GM21381 (cell line): ENCODE data around the gene RORC.

ENCODE experiments used
- ATAC-seq: cut with Tn5 transposase; IDR thresholded peaks from one replicate; pipeline ENCODE4 v1.9.1; 2021; ENCODE audit warnings: mild to moderate bottlenecking, moderate library complexity; ENCODE audit not compliant: unreplicated experiment

RORC gene

GRCh38 chr1:151849871-151850270, 18.3 kb upstream of the RORC start:
- ATAC-seq, result no peak

GRCh38 chr1:151849126-151849525, 17.5 kb upstream of the RORC start:
- ATAC-seq, result no peak

GRCh38 chr1:151847867-151848596, 16.4 kb upstream of the RORC start:
- ATAC-seq, result no peak

- ATAC-seq, result no peak
These were observed 15.2 kb upstream of the RORC start for GRCh38 chr1:151846686-151847237.

- no peak for ATAC-seq
These were observed 14.5 kb upstream of the RORC start for GRCh38 chr1:151846062-151846568.

- no peak for ATAC-seq
These were observed 11.8 kb upstream of the RORC start for GRCh38 chr1:151843398-151843797.

- ATAC-seq, result no peak
These were observed 9.5 kb upstream of the RORC start for GRCh38 chr1:151841141-151841540.

GRCh38 chr1:151840421-151840820, 8.8 kb upstream of the RORC start:
- ATAC-seq, result no peak

GRCh38 chr1:151839457-151840403, 8.1 kb upstream of the RORC start, which contains the start of gene C2CD4D:
C2CD4D (minus strand) TSS chr1:151839820; CDS start chr1:151838989, 831 bp downstream.
- no peak for ATAC-seq

GRCh38 chr1:151839082-151839412, 7.4 kb upstream of the RORC start:
- ATAC-seq, result no peak

- no peak for ATAC-seq
These were observed 6.8 kb upstream of the RORC start for GRCh38 chr1:151838222-151839081.

- ATAC-seq, result no peak
These were observed 6.3 kb upstream of the RORC start for GRCh38 chr1:151837884-151838221.

- ATAC-seq, result no peak
These were observed 5.6 kb upstream of the RORC start for GRCh38 chr1:151837197-151837596.

GRCh38 chr1:151835596-151835995, 4.0 kb upstream of the RORC start:
- no peak for ATAC-seq

- ATAC-seq, result no peak
These were observed 2.6 kb upstream of the RORC start for GRCh38 chr1:151834239-151834638.

- ATAC-seq, result no peak
These were observed 1.7 kb upstream of the RORC start for GRCh38 chr1:151833172-151833900.

GRCh38 chr1:151832318-151832980, 847 bp upstream of the RORC start:
- ATAC-seq, result no peak

GRCh38 chr1:151831256-151831591, 378 bp downstream of the RORC start:
- no peak for ATAC-seq

GRCh38 chr1:151830055-151830454, 1.5 kb downstream of the RORC start:
- no peak for ATAC-seq
